ENCODE results near the gene DCANP1. TPM values are rescaled to one million over a fixed set of nuclear protein-coding genes. Genes with fewer than 3 reads are reported as not detected.
A peak's percentile ranks its signal among the peaks of the same experiment; 100 is the strongest.

DCANP1 gene
- total and polyA plus RNA-seq, 10 of the 15 experiments (the other 5 are each of a cell fraction or from before 2014, with no cell fraction given): 0.01 TPM; not detected in 9

GRCh38 chr5:135465391-135466122 is 18.4 kb upstream of the DCANP1 start:
- no peak overlapping the region for H3K4me2 ChIP-seq (ENCODE audit: control insufficient read depth, insufficient read depth)
- SMC1A ChIA-PET (ENCODE audit: uncharacterized antibody, unreplicated experiment): interaction anchor here (1.0 to 7.1 kb wide), 5 partner anchors 8 to 100 kb away, joined by 3 to 63 read pairs (median 3); no protein-coding TSS in a partner anchor

DNA sequence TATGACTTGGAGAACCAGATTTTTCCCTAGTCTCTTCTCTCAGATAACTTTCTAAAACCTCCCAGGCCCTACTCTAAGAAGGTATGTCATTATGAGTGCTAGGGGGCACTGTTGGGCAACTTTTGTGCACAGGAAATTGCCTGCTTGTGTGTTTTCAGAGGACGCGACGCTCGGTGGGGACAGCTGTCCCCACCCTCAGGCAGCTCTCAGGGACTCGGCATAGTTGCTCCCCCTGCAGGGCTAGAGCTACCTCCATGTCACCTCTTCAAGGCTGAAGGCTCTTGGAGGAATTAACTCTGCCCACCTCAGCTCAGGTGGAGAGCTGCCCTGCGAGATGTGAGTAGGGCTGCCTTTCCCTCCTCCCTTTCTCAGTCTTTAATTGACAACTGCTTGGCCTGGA is 15.2 kb upstream of the DCANP1 start:
- H3K4me2 ChIP-seq (ENCODE audit: control insufficient read depth, insufficient read depth): no peak overlapping the region
- H2AFZ ChIP-seq (ENCODE audit: control insufficient read depth, low read depth, low read length): no peak overlapping the region
- ChIA-PET SMC1A (ENCODE audit: uncharacterized antibody, unreplicated experiment) (interaction anchor here (1.1 to 7.1 kb wide), 4 partner anchors 38 to 104 kb away, joined by 3 to 63 read pairs (median 4); no protein-coding TSS in a partner anchor), POLR2A (interaction anchor here (0.7 kb wide), 1 partner anchor 21 kb away, joined by 7 read pairs; no protein-coding TSS in a partner anchor), CTCF (interaction anchor here (0.6 to 16.3 kb wide), 19 partner anchors 8 to 1860 kb away, joined by 3 to 363 read pairs (median 4); partner anchors contain the start of gene DCANP1), RAD21 (ENCODE audit: unreplicated experiment) (interaction anchor here (0.7 to 3.0 kb wide), 4 partner anchors 85 to 104 kb away, joined by 3 to 20 read pairs (median 4); no protein-coding TSS in a partner anchor)
- 6% methylated on average over 6 of the region's 6 CpGs for WGBS (ENCODE audit: insufficient coverage, insufficient replicate concordance, low lambda C conversion rate, missing lambda C conversion rate)
- peaks cover 0 to 2% of the 10 kb centered on the region in 2 experiments; a peak in 3 of 4 replicates for H3K27me3 ChIP-seq (replicated peaks in 1 of 2; ENCODE audit: control insufficient read depth in 2 of 2, insufficient read depth in 2 of 2, low read length in 1 of 2)
- no peaks in the 10 kb centered on the region for H4K20me1 ChIP-seq (ENCODE audit: control insufficient read depth, insufficient read depth)
- H3K27ac ChIP-seq (ENCODE audit: control insufficient read depth, insufficient read depth): no peak overlapping the region
- H3K9me3 ChIP-seq (replicated peaks; ENCODE audit: control insufficient read depth, insufficient read depth, low read length): no peaks in the 10 kb centered on the region
- DNase-seq (ENCODE audit: low read depth, low spot score) (no peak), ATAC-seq (peak; percentile 75), FAIRE-seq (peak; percentile 31)
- H3K36me3 ChIP-seq (ENCODE audit: control insufficient read depth in 2 of 2, insufficient read depth in 2 of 2, low read length in 1 of 2): no peaks in the 10 kb centered on the region
- H3K4me1 ChIP-seq (ENCODE audit: control insufficient read depth, insufficient read depth, low read length): no peaks in the 10 kb centered on the region; the same call in 1 of the 2 replicates
- H3K9ac ChIP-seq (ENCODE audit: control insufficient read depth, insufficient read depth, low read length): no peak overlapping the region
- peak; percentile 42 to 67 (median 55); a peak in 5 of 6 replicates for TF ChIP-seq CTCF (IDR thresholded peaks at IDR 0.05 in 2 of 3, conservative IDR thresholded peaks at IDR 0.05 in 1 of 3; ENCODE audit: control insufficient read depth in 2 of 3, extremely low read depth in 1 of 3, insufficient read depth in 1 of 3, low read depth in 3 of 3, low read length in 3 of 3)
- TF ChIP-seq ASH2L (IDR thresholded peaks at IDR 0.05; ENCODE audit: borderline replicate concordance, low read depth): no peak
- TF ChIP-seq TCF12 (IDR thresholded peaks at IDR 0.05; ENCODE audit: low read depth, low read length): 0 out of 2 replicates have a peak, but pooled peaks have one; percentile 22
- peak; percentile 59 for TF ChIP-seq RAD21 (IDR thresholded peaks at IDR 0.05; ENCODE audit: insufficient read depth, low read depth, low read length)
- TF ChIP-seq SMC3 (IDR thresholded peaks at IDR 0.05; ENCODE audit: borderline replicate concordance, low read length): peak; percentile 25; the same call in 1 of the 2 replicates
- TF ChIP-seq JUND (IDR thresholded peaks at IDR 0.05; ENCODE audit: low read depth, low read length): no peak
- TF ChIP-seq, protein P1, sequence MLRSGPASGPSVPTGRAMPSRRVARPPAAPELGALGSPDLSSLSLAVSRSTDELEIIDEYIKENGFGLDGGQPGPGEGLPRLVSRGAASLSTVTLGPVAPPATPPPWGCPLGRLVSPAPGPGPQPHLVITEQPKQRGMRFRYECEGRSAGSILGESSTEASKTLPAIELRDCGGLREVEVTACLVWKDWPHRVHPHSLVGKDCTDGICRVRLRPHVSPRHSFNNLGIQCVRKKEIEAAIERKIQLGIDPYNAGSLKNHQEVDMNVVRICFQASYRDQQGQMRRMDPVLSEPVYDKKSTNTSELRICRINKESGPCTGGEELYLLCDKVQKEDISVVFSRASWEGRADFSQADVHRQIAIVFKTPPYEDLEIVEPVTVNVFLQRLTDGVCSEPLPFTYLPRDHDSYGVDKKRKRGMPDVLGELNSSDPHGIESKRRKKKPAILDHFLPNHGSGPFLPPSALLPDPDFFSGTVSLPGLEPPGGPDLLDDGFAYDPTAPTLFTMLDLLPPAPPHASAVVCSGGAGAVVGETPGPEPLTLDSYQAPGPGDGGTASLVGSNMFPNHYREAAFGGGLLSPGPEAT (IDR thresholded peaks at IDR 0.05; ENCODE audit: low read depth): no peak
- no TSS peak for BruUV-seq (replicated peaks)
- in situ Hi-C loops (cut with MboI) (loop anchor here (5.0 kb wide), 1 partner anchor 370 kb away; the partner anchor contains the start of gene SLC25A48), intact Hi-C loops (cut with micrococcal nuclease; ENCODE audit: unreplicated experiment) (no loop called here)
- no peak overlapping the region for H3K4me3 ChIP-seq
- H3K79me2 ChIP-seq (ENCODE audit: control insufficient read depth, insufficient read depth, low read length): no peaks in the 10 kb centered on the region

More at GRCh38 chr5:135465391-135466122, 18.4 kb upstream of the DCANP1 start:
- Histone ChIP-seq H3K9ac (ENCODE audit: control insufficient read depth, insufficient read depth, low read length) (no peak overlapping the region), H3K36me3 (ENCODE audit: control insufficient read depth in 2 of 2, insufficient read depth in 2 of 2, low read length in 1 of 2) (no peaks in the 10 kb centered on the region), H3K27ac (ENCODE audit: control insufficient read depth, insufficient read depth) (no peak overlapping the region), H3K4me3 (no peak overlapping the region), H3K9me3 (replicated peaks; ENCODE audit: control insufficient read depth, insufficient read depth, low read length) (no peaks in the 10 kb centered on the region), H3K27me3 (replicated peaks in 1 of 2; ENCODE audit: control insufficient read depth in 2 of 2, insufficient read depth in 2 of 2, low read length in 1 of 2) (peaks cover 0 to 3% of the 10 kb centered on the region in 2 experiments; a peak in 3 of 4 replicates), H3K79me2 (ENCODE audit: control insufficient read depth, insufficient read depth, low read length) (no peaks in the 10 kb centered on the region), H4K20me1 (ENCODE audit: control insufficient read depth, insufficient read depth) (no peaks in the 10 kb centered on the region), H2AFZ (ENCODE audit: control insufficient read depth, low read depth, low read length) (no peak overlapping the region), H3K4me1 (ENCODE audit: control insufficient read depth, insufficient read depth, low read length) (no peaks in the 10 kb centered on the region; the same call in 1 of the 2 replicates)
- ChIA-PET CTCF (interaction anchor here (0.8 to 16.3 kb wide), 10 partner anchors 9 to 105 kb away, joined by 3 to 363 read pairs (median 8); no protein-coding TSS in a partner anchor), RAD21 (ENCODE audit: unreplicated experiment) (interaction anchor here (0.9 to 3.7 kb wide), 5 partner anchors 8 to 101 kb away, joined by 4 to 47 read pairs (median 6); no protein-coding TSS in a partner anchor), POLR2A (no interaction called here)
- intact Hi-C loops (cut with micrococcal nuclease; ENCODE audit: unreplicated experiment): loop anchor here (1.0 to 2.0 kb wide), 3 partner anchors 87 to 365 kb away; no protein-coding TSS in a partner anchor
- TF ChIP-seq NBN (IDR thresholded peaks at IDR 0.05) (no peak), SRF (IDR thresholded peaks at IDR 0.05; ENCODE audit: low read depth in 2 of 2, low read length in 2 of 2) (no peak), ZNF207 (IDR thresholded peaks at IDR 0.05; ENCODE audit: borderline replicate concordance) (no peak)
- ATAC-seq: no peak
- in situ Hi-C loops (cut with MboI): loop anchor here (5.0 kb wide), 1 partner anchor 87 kb away; no protein-coding TSS in a partner anchor
- no TSS peak for BruUV-seq (replicated peaks)
- DNase-seq (ENCODE audit: low read depth, low spot score): no peak
- no peak for FAIRE-seq
- WGBS (ENCODE audit: insufficient coverage, insufficient replicate concordance, low lambda C conversion rate, missing lambda C conversion rate): 36% methylated on average over 12 of the region's 12 CpGs

Measured in GM12878 (cell line).